SK-N-SH (cell line): ENCODE results near the gene CLEC12A. TPM values are rescaled to one million over a fixed set of nuclear protein-coding genes. Genes with fewer than 3 reads are reported as not detected.
"Not testable (repeated sequence)": the region's sequence is repeated elsewhere in the genome, so short reads cannot be mapped to it uniquely, and the experiment has no call there.

Source experiments
- CTCF ChIA-PET: fragments of 300-600, 350-600 bp; formaldehyde crosslinking; extraction: SDS; loops from one replicate; lab custom pipeline; 2021; lab: Yijun Ruan, JAX
- POLR2A ChIA-PET: fragments of 350-600 bp; sonication (Branson Sonifier 250); formaldehyde crosslinking; extraction: SDS; loops from one replicate; lab custom pipeline; 2020; ENCODE audit warnings: antibody characterized with exemption, inconsistent platforms; lab: Yijun Ruan, JAX
- DNase-seq: peaks from one replicate; pipeline ENCODE4 v3.0.0; 2012
- H2AFZ ChIP-seq: fragments of 200-600 bp; sonication (generic); 2 replicates; pipeline ENCODE4 v1.8.1; 2016; ENCODE audit warnings: antibody characterized with exemption, mild to moderate bottlenecking, low read depth
- H3F3A ChIP-seq: fragments of 200-600 bp; sonication (generic); replicated peaks from 2 replicates; pipeline ENCODE3; 2016; ENCODE audit warnings: antibody characterized with exemption, mild to moderate bottlenecking; ENCODE audit not compliant: insufficient read depth
- H3K27ac ChIP-seq, 2 experiments: fragments of 200-500 bp in 1 of 2; fragments of 200-600 bp in 1 of 2; sonication (Bioruptor generic) in 1 of 2; sonication (generic), shearing (Covaris generic) in 1 of 2; 2 replicates each; pipeline versions ENCODE4 v1.5.1 to v1.6.1; 2014 to 2016; ENCODE audit warnings: low read depth in 2 of 2, inconsistent platforms in 1 of 2, low read length in 1 of 2, mild to moderate bottlenecking in 1 of 2, mixed read lengths in 1 of 2
- H3K27me3 ChIP-seq: fragments of 200-600 bp; sonication (generic), shearing (Covaris generic); 2 replicates; pipeline ENCODE4 v1.6.1; 2016; ENCODE audit warnings: mixed run types; ENCODE audit not compliant: insufficient read depth
- H3K36me3 ChIP-seq, 2 experiments: fragments of 200-500 bp in 1 of 2; fragments of 200-600 bp in 1 of 2; sonication (Bioruptor generic) in 1 of 2; sonication (generic) in 1 of 2; replicated peaks in 1 of 2; 2 replicates each; pipeline versions ENCODE3 to v1.5.1; 2014 to 2016; ENCODE audit warnings: low read length in 1 of 2, mild to moderate bottlenecking in 1 of 2; ENCODE audit not compliant: insufficient read depth in 2 of 2, control insufficient read depth in 1 of 2
- H3K4me1 ChIP-seq, 2 experiments: fragments of 200-500 bp in 1 of 2; fragments of 200-600 bp in 1 of 2; sonication (Bioruptor generic) in 1 of 2; sonication (generic), shearing (Covaris generic) in 1 of 2; 2 replicates each; pipeline versions ENCODE4 v1.5.1 to v1.6.1; 2014 to 2016; ENCODE audit warnings: low read depth in 1 of 2, low read length in 1 of 2, mixed run types in 1 of 2; ENCODE audit not compliant: insufficient read depth in 2 of 2, control insufficient read depth in 1 of 2
- H3K4me2 ChIP-seq: fragments of 200-600 bp; sonication (generic), shearing (Covaris generic); 2 replicates; pipeline ENCODE4 v1.6.1; 2017; ENCODE audit warnings: mixed run types
- H3K4me3 ChIP-seq, 2 experiments: fragments of 200-500 bp in 1 of 2; fragments of 200-600 bp in 1 of 2; sonication (Bioruptor generic) in 1 of 2; sonication (generic), shearing (Covaris generic) in 1 of 2; 2 replicates each; pipeline versions ENCODE4 v1.5.1 to v1.8.1; 2014 to 2016; ENCODE audit warnings: low read depth in 2 of 2, inconsistent platforms in 1 of 2, low read length in 1 of 2, mild to moderate bottlenecking in 1 of 2, mixed read lengths in 1 of 2, moderate library complexity in 1 of 2
- H3K79me2 ChIP-seq: fragments of 200-600 bp; sonication (generic); 2 replicates; pipeline ENCODE4 v1.8.1; 2017; ENCODE audit warnings: mild to moderate bottlenecking; ENCODE audit not compliant: insufficient read depth
- H3K9ac ChIP-seq: fragments of 200-600 bp; sonication (generic); 2 replicates; pipeline ENCODE4 v1.6.1; 2017; ENCODE audit warnings: mixed run types
- H3K9me2 ChIP-seq: fragments of 200-600 bp; sonication (generic); 2 replicates; pipeline ENCODE4 v1.6.1; 2017; ENCODE audit warnings: mixed run types
- H3K9me3 ChIP-seq: fragments of 200-600 bp; sonication (generic); 2 replicates; pipeline ENCODE4 v1.6.1; 2017; ENCODE audit warnings: mixed run types, mild to moderate bottlenecking, moderate library complexity
- H4K20me1 ChIP-seq: fragments of 200-600 bp; sonication (generic); 2 replicates; pipeline ENCODE4 v1.6.1; 2017; ENCODE audit warnings: mild to moderate bottlenecking, mixed run types; ENCODE audit not compliant: insufficient read depth
- EP300 ChIP-seq, 2 experiments: IDR thresholded peaks; 2 replicates each; pipeline versions ENCODE4 v1.4.0 to v1.6.1; 2012; ENCODE audit warnings: borderline replicate concordance in 1 of 2, low read depth in 1 of 2, low read length in 1 of 2
- FOXJ3 ChIP-seq: sonication (generic); formaldehyde crosslinking; IDR thresholded peaks from 2 replicates; pipeline ENCODE4 v1.5.1; 2020; ENCODE audit warnings: mild to moderate bottlenecking, missing genetic modification reagents
- FOXM1 ChIP-seq: IDR thresholded peaks from 2 replicates; pipeline ENCODE4 v1.4.0; 2012; ENCODE audit warnings: low read depth, mild to moderate bottlenecking
- GABPA ChIP-seq: IDR thresholded peaks from 2 replicates; pipeline ENCODE4 v1.4.0; 2012; ENCODE audit warnings: low read depth, mild to moderate bottlenecking
- IRF3 ChIP-seq: fragments of 150-350 bp; IDR thresholded peaks from 2 replicates; pipeline ENCODE4 v1.6.1; 2016; ENCODE audit warnings: mild to moderate bottlenecking, low read depth, low read length
- JUND ChIP-seq: IDR thresholded peaks from 2 replicates; pipeline ENCODE4 v1.4.0; 2012
- NRF1 ChIP-seq: IDR thresholded peaks from 2 replicates; pipeline ENCODE4 v1.6.1; 2012; ENCODE audit warnings: low read depth, mild to moderate bottlenecking, low read length
- POLR2AphosphoS5 ChIP-seq: IDR thresholded peaks from 2 replicates; pipeline ENCODE4 v1.6.1; 2012; ENCODE audit warnings: low read depth, low read length
- RAD21 ChIP-seq: IDR thresholded peaks from 2 replicates; pipeline ENCODE4 v1.6.1; 2012; ENCODE audit warnings: mild to moderate bottlenecking, low read length
- REST ChIP-seq: IDR thresholded peaks from 2 replicates; pipeline ENCODE4 v1.6.1; 2012; ENCODE audit warnings: mild to moderate bottlenecking, low read depth, low read length, moderate library complexity
- RFX5 ChIP-seq: IDR thresholded peaks from 2 replicates; pipeline ENCODE4 v1.6.1; 2012; ENCODE audit warnings: mild to moderate bottlenecking, improper control_type of control experiment, low read length
- SIN3A ChIP-seq: IDR thresholded peaks from 2 replicates; pipeline ENCODE4 v1.6.1; 2012; ENCODE audit warnings: low read depth, mild to moderate bottlenecking, low read length, moderate library complexity, borderline replicate concordance
- SMC3 ChIP-seq: IDR thresholded peaks from 2 replicates; pipeline ENCODE4 v1.6.1; 2012; ENCODE audit warnings: low read depth, low read length, improper control_type of control experiment
- TCF12 ChIP-seq: IDR thresholded peaks from 2 replicates; pipeline ENCODE4 v1.4.0; 2012
- TEAD4 ChIP-seq: IDR thresholded peaks from 2 replicates; pipeline ENCODE4 v1.4.0; 2012; ENCODE audit warnings: mild to moderate bottlenecking, borderline replicate concordance; ENCODE audit not compliant: insufficient read depth
- USF1 ChIP-seq: IDR thresholded peaks from 2 replicates; pipeline ENCODE4 v1.4.0; 2012; ENCODE audit warnings: low read depth, borderline replicate concordance
- YY1 ChIP-seq: IDR thresholded peaks from 2 replicates; pipeline ENCODE4 v1.4.0; 2012; ENCODE audit warnings: low read depth, mild to moderate bottlenecking
- WGBS: methylation state at CpG from one replicate; pipeline ENCODE4 v1.1.6; 2017; ENCODE audit warnings: low lambda C conversion rate; 5-methylcytosine and 5-hydroxymethylcytosine counted together
- polyA plus RNA-seq, 3 experiments: library from polyadenylated mRNA; depleted of rRNA; stranded (reverse); fragments of >200 nt; gene quantifications; 2 replicates each; pipeline ENCODE4 v1.2.3, GENCODE V29; 2012

The CLEC12A gene
- polyA plus RNA-seq, 1 of the 3 experiments (the other 2 are of a cell fraction): not detected

- no peaks in the 10 kb centered on the region for H3K27me3 ChIP-seq
- H3K9me3 ChIP-seq: no peaks in the 10 kb centered on the region
- no peak for TF ChIP-seq NRF1
- H3F3A ChIP-seq: no peaks in the 10 kb centered on the region
- H3K4me2 ChIP-seq: no peak overlapping the region
- no peak overlapping the region for H3K4me3 ChIP-seq
- H2AFZ ChIP-seq: no peak overlapping the region
- H3K36me3 ChIP-seq: no peaks in the 10 kb centered on the region
- POLR2A ChIA-PET: no interaction called here
- 8% methylated on average over 3 of the region's 3 CpGs for WGBS
- no peaks in the 10 kb centered on the region for H4K20me1 ChIP-seq
- no peaks in the 10 kb centered on the region for H3K9me2 ChIP-seq
- no peak for DNase-seq
- H3K9ac ChIP-seq: no peak overlapping the region
- H3K79me2 ChIP-seq: no peaks in the 10 kb centered on the region
- CTCF ChIA-PET: no interaction called here
- no peak overlapping the region for H3K27ac ChIP-seq
- H3K4me1 ChIP-seq: no peaks in the 10 kb centered on the region
These were observed 54.0 kb downstream of the CLEC12A start for GRCh38 chr12:10025236-10025635.

- H3K9me2 ChIP-seq, H3K79me2 ChIP-seq, H3K4me1 ChIP-seq, H3K27me3 ChIP-seq, H3K36me3 ChIP-seq, H3K9me3 ChIP-seq, H3K4me2 ChIP-seq, H3K9ac ChIP-seq, POLR2A ChIA-PET, H3K27ac ChIP-seq, H3F3A ChIP-seq, CTCF ChIA-PET, DNase-seq, H4K20me1 ChIP-seq, H3K4me3 ChIP-seq, H2AFZ ChIP-seq: not testable (repeated sequence)
- 16% methylated on average over 4 of the region's 4 CpGs for WGBS
These were observed 55.5 kb downstream of the CLEC12A start for GRCh38 chr12:10026666-10027065.

GRCh38 chr12:10027311-10027710 is 56.1 kb downstream of the CLEC12A start:
- DNase-seq: no peak
- POLR2A ChIA-PET: no interaction called here
- no peak overlapping the region for H3K27ac ChIP-seq

More at GRCh38 chr12:10027311-10027710, 56.1 kb downstream of the CLEC12A start:
- H3F3A ChIP-seq: no peaks in the 10 kb centered on the region
- CTCF ChIA-PET: no interaction called here
- WGBS: 20% methylated on average over 3 of the region's 3 CpGs
- H3K36me3 ChIP-seq: no peaks in the 10 kb centered on the region
- H4K20me1 ChIP-seq: no peaks in the 10 kb centered on the region
- TF ChIP-seq SIN3A (no peak), FOXJ3 (CRISPR knock-in tag) (no peak), NRF1 (no peak), RAD21 (no peak), POLR2AphosphoS5 (no peak), IRF3 (no peak), FOXM1 (no peak), TCF12 (no peak), YY1 (no peak), JUND (no peak), EP300 (IDR thresholded peaks at IDR 0.05; ENCODE audit: borderline replicate concordance in 1 of 2, low read depth in 1 of 2, low read length in 1 of 2) (no peak), USF1 (no peak), RFX5 (no peak), GABPA (no peak), TEAD4 (no peak), SMC3 (no peak), REST (no peak)
- H3K9me2 ChIP-seq: no peaks in the 10 kb centered on the region
- H3K79me2 ChIP-seq: no peaks in the 10 kb centered on the region
- H3K27me3 ChIP-seq: no peaks in the 10 kb centered on the region
- no peaks in the 10 kb centered on the region for H3K4me1 ChIP-seq
- no peak overlapping the region for H3K9ac ChIP-seq
- no peak overlapping the region for H2AFZ ChIP-seq
- no peak overlapping the region for H3K4me2 ChIP-seq
- H3K4me3 ChIP-seq: no peak overlapping the region
- H3K9me3 ChIP-seq: no peaks in the 10 kb centered on the region
